Stimulated activated CD4-positive, alpha-beta T cell treated with anti-CD3 and anti-CD28 coated beads, Interleukin-4, amount 100 ng/mL, for 48 hours (primary cell): ENCODE results near the gene SLC48A1.

Source experiments
- DNase-seq, 2 donors: peaks; one replicate each; pipeline ENCODE4 v3.0.0-alpha.2; 2020; ENCODE audit warnings: low read depth in 2 of 2

The SLC48A1 gene

DNA sequence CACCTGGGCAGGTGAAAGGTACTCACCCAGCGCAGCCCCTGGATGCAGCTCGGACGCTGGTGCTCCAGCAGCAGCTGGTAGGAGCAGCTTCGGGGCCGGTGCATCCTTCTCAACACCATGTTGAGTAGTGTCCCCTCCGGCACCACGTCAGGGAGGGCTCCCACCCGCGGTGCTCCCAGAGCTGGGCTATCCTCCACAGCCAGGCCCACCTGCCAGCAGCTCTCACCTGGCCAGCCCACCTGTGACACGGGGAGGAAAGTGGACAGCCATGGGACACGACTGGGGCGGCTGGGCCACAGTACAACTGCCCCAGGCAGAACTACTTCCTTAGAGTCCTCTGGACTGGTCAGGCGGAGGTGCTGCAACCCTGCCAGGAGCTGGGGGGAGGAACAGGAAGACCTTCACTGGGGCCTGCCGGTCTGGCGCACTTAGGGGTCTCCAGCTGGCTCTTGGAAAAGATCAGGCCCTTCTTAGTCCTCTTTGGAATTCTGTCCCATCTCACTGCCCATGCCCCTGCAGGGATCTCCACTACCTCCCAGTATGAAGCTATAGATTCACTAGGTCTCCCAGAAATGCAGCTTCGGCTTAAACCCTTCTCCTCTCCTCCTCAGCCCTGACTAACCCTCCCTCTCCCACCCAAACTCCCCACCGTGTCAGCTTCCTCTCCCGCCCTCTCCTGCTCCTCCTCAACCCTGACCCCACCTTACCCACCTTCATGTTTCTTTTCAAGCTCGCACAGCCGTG is 15.0 kb upstream of the SLC48A1 start:
- no peak for DNase-seq

DNA sequence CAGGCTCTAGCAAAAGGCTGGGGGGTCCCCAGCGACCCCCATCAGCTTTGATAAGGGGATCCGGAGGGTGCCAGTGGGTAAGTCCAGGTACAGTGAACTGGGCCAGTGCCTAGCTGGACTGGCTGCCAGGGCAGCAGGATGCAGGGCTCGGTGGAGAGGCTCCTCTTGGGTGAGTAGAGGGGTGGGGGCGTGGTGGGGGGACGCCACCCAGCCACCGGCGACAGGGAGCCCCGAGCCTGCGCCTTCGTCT is 14.5 kb upstream of the SLC48A1 start:
- no peak for DNase-seq

DNA sequence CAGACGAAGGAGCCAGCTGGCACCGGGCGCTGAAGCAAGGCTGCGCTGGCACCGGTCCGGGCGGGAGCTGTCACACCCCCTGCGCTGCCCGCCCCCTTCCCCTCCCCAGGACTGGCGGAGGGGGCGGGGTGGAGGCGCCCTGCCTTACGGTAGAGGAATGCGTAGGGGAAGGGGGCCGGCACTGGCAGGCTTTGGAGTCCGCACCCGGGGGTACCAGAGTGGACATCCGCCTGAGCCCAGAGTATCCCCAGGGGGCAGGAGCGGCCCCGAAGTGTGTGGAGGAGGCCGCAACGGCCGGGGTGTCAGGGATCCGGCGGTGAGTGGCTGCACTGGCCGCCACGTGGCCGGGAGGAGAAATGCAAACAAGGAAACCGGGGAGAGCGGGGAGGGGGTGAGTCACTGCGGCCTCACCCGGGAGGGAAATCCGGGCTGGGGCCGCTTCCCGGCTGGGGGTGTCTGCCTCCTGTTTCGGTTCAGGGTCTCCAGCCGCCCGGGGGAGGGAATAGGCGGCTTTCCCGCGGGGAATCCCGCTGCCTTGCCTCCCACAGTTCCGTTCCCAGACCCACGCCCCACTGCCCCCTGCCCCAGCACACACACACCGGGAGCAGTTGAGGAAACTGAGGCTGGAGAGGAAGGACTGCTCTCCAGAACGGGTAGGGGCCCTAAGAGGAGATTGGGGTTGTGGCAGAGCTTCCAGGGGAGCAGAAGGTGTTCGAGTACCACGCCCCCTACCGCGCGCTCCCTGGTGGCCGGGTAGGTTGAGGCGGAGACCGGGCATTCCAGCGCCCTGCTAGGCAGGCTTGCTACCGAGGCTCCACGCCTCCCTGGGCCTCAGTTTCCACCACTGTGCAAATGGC is 14.0 kb upstream of the SLC48A1 start, which contains the start of gene RAPGEF3:
Gene RAPGEF3, minus strand, starts transcription at position 47 of the 857 bp plus-strand sequence. CDS start 324 bp downstream, outside the sequence.
- DNase-seq, result peak; percentile 50 to 59

DNA sequence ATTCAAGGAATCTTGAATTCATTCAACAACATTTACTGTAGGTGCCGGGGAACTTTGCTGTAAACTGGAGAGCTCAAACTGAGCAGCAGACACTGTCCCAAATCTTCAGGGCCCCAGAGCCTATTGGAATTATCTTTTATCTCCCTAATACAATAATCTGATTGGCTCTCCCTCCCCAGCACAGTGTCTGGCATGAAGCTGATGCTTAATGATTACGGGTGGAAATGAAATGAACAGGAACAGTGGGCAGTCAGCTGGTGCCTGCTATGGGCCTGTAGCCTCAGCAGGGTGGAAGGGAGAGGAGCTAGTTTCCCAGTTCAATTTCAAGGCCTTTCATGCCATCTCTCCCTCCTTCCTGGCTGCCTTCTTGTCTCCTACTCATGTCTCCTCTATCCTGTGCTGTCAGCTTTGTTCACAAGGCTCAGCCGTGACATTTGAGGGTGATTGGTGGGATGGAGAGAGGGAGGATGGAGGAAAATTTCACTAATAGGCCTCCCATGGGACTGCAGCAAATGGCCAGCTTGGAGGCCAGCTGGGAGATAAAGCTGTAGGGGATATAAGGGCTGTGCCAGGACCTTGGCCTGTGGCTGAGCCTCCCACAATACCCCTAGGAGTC is 10.1 kb upstream of the SLC48A1 start:
- no peak for DNase-seq

DNA sequence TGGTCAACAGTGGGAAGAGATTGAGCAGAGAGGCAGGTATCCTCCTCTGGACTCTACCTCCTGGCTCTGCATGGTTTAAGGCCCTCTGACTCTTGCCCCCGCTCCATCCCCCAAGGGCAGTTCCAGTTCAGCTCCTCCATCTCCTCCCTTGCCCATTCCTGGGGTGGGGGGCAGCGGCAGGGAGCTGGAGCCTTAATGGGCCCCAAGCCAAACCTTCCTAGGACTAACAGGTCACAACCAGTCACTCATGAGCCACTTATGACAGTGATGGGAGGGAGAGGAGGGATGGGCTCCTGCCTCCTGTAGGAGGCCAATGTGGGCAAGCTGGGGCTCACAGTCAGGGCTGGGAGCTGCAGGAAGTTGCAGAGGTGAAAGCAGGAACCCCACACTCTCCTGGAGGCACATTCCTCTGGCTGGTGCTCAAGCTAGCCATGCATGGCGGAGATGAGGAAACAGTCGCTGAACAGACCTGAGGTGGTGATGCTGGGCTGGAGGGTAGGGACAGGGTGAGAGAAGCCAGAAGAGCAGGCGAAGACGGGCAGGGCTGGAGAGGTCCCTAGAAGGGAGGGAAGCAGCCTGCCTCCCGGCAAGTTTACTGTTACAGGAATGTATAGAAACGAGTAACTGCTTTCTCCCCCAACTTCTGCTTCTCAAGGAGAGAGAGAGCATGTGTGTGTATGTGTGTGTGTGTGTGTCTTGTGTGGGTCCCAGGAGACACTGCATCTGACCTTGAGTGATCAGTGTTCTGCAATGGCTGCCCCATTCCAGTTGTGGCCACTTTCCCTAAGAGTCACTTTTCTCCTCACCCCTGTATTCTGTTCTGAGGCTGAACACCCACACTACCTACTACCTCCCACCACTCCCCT is 9.3 kb upstream of the SLC48A1 start:
- no peak for DNase-seq

- no peak for DNase-seq
Measured at GRCh38 chr12:47766502-47767215, 6.4 kb upstream of the SLC48A1 start.

DNA sequence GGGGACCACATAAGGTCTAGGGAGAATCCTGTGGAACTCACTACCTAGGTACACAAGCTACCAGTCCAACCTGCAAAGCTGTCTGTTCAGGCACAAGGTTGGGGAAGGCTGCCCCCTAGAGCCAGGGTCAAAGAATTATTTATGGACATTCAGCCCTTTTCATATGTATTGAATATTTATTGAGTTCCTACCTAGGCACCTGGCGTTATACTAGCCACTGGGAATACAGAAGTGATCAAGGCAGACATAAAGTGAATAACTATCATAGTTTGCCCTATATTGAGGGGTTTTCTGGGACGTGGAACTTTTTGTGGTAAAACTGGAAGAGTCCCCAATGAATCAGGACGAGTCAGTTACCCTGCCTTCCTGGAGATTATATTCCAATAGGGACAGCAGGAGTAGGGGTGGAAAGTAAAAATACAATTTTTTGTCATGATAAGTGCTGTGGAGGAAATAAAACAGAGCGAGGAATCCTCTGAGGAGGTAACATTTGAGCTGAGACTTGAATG is 5.8 kb upstream of the SLC48A1 start:
- peak; percentile 60 to 69 for DNase-seq

DNA sequence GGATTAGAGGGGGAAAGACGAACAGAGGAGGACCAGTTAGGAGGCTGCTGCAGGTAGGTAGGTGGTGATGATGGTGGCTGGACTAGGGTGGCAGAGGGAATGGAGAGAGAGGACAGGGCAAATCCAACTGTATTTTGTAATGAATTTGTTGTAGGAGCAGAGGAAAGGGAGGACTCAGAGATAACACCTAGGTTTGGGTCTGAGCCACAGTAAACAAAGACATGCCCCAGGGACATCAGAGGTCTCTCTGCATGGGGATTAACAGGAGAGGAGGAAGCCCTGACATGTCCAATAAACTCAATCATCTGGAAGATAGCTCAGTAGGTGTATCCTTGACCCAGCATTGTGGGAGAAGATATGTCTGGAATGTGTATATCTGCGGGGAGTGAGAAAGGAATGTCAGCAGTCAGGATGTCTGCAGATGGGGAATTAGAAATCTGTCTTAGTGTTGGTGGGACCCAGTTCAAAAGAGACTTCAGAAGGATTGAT is 4.7 kb upstream of the SLC48A1 start:
- DNase-seq, result no peak

DNA sequence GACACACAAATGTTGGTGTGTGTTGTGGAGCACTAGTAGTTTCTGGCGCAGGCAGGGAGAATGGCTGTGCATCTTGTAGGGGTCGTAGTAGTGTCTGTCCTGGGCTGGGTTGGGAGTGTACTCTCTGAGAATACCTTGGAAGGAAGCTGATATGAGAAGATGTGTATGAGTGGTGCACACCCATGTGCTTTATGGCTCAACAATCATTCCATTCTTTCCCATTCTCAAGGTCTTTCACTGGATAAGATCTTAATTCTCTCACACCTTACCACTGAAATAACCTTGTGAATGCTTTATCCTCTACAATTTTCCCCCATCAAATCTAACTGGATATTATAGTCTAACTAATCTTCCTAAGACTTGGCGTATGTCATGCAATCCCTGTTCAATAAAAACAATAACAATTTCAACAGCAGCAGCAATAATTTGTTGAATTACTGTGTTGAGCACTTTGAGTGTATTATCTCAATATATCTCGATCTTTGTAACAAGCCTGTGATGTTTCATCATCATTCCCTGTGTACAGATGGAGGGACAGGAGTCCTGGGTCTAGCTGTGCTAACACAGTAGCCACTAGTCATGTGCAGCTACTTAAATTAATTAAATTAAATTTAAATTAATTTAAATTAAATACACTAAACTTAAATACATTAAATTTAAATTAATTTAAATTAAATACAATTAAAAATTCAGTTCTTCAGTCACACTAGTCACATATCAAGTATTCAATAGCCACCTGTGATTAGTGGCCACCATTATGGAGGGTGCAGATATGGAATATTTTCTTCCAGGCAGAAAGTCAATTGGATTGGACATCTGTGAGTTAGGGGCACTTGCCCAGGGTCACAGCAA is 3.6 kb upstream of the SLC48A1 start:
- no peak for DNase-seq

- DNase-seq, result no peak
Measured at GRCh38 chr12:47770086-47770726, 2.8 kb upstream of the SLC48A1 start.

GRCh38 chr12:47771304-47771703 is 1.7 kb upstream of the SLC48A1 start:
- DNase-seq, result no peak

GRCh38 chr12:47772094-47772660 is 861 bp upstream of the SLC48A1 start:
- no peak for DNase-seq

GRCh38 chr12:47772738-47773061 is 338 bp upstream of the SLC48A1 start:
- DNase-seq, result no peak

GRCh38 chr12:47773858-47774580 is 981 bp downstream of the SLC48A1 start:
- no peak for DNase-seq

DNA sequence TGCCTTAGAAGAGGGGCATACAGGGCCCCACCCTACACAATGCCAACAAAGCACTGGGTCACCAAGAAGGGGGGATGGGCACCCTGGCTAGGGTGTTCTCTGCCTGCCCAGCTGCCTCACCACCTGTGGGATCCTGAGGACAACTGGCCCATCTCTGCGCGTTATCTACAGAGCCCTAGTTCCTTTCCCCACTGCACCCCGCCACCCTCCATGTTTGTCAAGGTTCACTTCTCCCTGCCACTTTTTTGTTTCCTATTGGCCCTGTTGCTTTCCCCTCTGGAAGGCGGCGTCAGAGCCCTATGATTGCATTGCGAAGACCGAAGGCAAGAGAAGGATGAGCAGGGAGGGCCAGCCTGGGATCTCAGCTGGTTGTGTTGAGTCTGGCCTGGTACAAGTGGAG is 1.6 kb downstream of the SLC48A1 start:
- DNase-seq, result no peak

DNA sequence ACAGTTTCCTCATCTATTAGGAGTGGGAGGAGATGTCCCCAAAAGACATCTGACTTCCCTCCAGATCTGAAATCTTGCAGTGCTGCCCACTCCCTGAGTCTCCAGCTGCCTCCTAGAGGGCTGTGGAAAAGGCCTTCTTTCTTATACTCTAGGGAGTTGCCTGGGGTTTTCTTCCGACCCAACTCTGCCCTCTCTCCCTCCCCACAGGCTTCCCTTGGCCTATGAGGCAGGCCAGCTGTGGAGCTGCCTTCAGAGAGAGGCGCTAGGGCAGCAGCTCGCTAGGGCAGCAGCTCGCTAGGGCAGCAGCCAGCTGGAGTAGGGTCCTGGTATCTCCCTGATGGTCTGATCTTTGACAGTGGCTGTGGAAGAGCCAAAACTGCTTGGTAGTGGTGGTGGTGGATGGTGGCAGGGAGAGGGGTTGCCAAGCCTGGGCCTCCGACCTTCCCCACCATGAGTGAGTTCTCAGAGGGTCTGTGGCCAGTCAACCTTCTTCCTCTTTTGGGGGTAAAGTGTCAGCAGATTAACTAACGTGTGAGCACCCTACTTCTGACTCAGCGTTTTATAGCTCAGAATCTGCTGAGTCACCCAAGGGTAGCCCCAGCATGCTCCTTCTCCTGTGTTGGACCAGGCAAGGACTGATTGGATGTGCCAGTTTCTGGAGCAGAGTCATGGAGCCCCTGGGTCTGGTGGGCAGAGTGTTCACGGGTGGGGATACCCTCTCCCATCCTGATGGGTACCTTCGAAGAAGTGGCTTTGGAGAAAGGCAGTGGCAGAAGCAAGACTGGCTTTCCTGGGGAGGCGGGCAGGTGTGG is 2.3 kb downstream of the SLC48A1 start:
- DNase-seq, result no peak

GRCh38 chr12:47776471-47777143 is 3.6 kb downstream of the SLC48A1 start:
- no peak for DNase-seq
